COLO668 (cell line): ENCODE results near the gene NFIX.
"Not testable (repeated sequence)": the region's sequence is repeated elsewhere in the genome, so short reads cannot be mapped to it uniquely, and the experiment has no call there.

ENCODE experiments used
- DNase-seq: peaks from one replicate; lab custom pipeline; 2025; ENCODE audit not compliant: unreplicated experiment; lab: John Stamatoyannopoulos, UW

NFIX gene

DNA sequence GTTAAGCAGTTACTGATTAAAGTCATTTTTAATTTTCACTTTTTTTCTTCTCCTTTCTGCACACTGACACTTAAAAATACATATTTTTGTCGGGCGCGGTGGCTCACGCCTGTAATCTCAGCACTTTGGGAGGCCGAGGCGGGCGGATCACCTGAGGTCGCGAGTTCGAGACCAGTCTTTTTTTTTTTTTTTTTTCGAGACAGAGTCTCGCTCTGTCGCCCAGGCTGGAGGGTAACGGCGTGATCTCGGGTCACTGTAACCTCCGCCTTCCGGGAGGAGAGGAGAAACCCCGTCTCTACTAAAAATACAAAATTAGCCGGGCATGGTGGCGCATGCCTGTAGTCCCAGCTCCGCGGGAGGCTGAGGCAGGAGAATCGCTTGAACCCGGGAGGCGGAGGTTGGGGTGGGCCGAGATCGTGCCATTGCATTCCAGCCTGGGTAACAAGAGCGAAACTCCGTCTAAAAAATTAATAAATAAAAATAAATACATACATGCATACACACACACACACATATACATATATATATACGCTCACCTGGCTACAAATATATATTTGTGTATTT, 37.8 kb upstream of the NFIX start:
- DNase-seq, result not testable (repeated sequence)

DNA sequence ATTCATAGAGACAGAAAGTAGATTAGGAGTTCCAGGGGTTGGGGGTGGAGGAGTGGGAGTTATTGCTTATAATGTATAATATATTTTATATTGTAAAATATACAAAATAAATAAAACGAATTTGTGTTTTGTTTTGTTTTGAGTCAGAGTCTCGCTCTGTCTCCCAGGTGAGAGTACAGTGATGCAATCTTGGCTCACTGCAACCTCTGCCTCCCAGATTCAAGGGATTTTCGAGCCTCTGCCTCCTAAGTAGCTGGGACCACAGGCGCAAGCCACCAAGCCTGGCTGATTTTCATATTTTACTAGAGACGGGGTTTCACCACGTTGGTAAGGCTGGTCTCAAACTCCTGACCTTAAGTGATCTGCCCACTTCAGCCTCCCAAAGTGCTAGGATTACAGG, 35.8 kb upstream of the NFIX start:
- DNase-seq, result no peak

DNA sequence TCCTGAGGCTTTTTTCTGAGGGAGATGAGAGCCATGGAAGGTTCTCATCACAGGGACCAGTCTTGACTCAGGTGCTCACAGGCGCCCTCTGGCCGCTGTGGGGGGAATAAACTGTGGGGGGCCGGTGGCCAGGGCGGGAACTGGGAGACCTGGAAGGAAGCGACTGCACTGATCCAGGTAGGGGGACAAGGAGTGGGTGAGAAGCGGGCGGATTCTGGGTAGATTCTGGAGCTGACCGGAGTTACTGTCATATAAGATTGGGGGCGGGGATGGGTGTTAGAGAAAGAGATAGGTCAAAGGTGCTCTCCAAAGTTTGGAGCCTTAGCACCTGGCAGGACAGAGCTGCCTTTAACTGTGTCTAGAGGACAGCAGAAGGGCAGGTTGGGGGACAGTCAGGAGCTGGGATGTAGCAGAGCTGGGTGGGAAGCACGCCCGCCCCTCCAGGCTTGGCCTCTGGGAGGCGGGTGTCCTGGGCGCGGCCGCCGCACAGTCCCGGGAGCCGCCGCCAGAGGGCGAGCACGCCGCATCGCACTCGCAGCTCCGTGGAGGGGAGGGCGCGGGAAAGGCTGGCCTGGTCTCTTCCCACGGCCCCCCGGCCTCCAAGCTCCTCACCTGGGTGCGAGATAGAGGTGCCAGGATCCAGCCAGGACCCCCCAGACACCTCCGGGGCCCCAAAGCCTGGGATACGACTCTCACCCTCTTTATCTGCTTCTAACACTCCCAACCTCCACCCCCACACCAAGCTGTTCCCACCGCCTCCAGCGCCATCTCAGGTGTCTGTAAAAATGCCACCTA, 30.1 kb upstream of the NFIX start:
- DNase-seq, result peak; percentile 84

DNA sequence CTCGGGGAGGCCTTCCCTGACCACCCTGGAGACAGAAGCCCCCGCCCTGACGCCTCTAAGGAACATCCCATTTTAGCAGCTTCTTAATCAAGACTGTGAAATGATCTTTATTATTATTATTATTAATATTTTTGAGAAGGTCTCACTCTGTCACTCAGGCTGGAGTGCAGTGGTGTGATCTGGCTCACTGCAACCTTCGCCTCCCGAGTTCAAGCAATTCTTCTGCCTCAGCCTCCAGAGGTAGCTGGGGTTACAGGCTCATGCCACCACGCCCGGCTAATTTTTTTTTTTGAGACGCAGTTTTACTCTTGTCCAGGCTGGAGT, 29.5 kb upstream of the NFIX start:
- DNase-seq, result no peak

DNA sequence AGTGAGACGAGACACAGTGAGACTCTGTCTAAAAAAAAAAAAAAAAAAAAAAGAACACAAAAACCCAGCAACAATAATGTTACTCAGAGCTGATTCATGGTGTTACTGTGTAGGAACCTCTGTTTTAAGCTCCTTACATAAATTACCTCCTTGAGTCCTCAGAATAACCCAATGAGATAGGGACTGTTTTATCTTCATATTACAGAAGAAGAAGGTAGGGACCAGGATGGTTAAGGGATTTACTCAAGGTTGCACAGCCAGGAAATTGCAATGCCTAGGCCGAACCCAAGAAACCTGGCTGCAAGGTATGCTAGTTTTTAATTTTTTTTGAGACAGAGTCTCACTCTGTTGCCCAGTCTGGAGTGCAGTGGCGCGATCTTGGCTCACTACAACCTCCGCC, 27.4 kb upstream of the NFIX start:
- DNase-seq, result no peak

DNA sequence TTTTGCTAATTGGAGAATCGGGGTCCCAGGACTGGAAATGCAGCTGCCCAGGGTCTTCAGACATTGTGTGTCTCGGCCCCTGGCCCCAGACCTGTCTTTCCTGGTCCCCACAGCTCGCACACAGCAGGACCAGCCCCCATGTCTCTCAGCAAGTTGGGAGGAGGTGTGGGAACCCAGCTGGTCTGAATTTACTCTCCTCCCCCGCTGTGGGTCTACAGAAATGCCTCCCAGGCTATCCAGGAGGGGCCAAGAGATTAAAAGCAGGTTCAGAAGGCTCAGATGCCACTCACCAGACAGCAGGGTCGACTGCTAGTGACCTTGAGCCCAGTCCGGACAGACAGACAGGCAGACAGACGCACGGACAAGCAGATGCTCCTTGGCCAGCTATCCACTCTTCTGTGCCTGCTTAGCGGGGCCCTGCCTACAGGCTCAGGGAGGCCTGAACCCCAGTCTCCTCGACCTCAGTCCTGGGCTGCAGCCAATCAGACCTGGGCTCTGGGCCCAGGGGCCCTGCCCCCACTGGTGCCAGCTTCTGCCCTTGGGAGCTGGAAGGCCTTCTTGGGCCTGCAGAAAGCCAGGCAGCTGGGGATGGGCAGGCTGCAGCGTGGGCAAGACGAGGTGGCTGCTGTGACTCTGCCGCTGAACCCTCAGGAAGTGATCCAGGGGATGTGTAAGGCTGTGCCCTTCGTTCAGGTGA, 25.8 kb upstream of the NFIX start, which contains the start of gene DAND5:
Gene DAND5, plus strand, starts transcription at position 285 of the 697 bp plus-strand sequence. Its CDS starts 85 bp downstream, at position 370.
- no peak for DNase-seq

DNA sequence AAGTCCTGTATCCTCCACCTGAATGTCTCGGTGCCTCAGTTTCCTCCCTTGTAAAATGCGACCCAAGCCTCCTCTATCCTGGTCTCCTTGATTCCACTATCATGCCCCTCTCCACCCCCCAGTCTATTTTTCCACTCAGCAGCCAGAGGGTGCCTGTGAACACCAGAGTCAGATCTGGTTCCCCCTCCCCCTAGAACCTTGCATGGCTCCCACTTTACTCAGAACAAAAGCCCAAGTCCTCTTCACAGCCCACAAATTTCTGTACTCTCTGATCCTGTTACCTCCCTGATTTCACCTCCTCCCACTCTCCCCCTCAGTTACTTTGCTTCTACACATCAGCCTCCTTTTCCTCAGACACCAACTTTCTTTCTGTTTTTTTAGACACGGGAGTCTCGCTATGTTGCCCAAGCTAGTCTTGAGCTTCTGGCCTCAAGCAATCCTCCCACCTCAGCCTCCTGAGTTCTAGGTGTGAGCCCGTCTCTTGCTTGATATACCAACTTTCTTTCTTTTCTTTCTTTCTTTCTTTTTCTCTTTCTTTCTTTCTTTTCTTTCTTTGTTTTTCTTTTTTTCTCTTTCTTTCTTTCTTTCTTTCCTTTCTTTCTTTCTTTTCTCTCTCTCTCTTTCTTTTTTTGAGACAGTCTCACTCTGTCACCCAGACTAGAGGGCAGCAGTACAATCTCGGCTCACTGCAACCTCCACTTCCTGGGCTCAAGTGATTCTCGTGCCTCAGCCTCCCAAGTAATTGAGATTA, 25.0 kb upstream of the NFIX start:
- DNase-seq, result no peak

DNA sequence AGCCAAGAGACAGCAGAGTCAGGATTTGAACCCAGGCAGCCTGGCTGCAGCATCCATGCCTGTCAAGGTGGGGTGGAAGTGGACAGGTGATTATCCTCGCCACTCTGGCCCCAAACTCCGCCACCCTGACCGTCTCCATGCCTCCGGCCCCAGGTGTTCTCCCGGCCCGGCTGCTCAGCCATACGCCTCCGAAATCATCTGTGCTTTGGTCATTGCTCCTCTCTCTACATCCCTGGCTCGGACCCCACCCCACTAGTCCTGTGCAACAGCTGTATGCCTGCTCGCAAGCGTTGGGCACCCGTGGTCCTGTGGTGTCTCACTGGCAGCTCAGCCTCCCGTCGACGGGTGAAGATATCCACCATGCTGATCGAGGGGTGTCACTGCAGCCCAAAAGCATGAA, 22.0 kb upstream of the NFIX start:
- no peak for DNase-seq

DNA sequence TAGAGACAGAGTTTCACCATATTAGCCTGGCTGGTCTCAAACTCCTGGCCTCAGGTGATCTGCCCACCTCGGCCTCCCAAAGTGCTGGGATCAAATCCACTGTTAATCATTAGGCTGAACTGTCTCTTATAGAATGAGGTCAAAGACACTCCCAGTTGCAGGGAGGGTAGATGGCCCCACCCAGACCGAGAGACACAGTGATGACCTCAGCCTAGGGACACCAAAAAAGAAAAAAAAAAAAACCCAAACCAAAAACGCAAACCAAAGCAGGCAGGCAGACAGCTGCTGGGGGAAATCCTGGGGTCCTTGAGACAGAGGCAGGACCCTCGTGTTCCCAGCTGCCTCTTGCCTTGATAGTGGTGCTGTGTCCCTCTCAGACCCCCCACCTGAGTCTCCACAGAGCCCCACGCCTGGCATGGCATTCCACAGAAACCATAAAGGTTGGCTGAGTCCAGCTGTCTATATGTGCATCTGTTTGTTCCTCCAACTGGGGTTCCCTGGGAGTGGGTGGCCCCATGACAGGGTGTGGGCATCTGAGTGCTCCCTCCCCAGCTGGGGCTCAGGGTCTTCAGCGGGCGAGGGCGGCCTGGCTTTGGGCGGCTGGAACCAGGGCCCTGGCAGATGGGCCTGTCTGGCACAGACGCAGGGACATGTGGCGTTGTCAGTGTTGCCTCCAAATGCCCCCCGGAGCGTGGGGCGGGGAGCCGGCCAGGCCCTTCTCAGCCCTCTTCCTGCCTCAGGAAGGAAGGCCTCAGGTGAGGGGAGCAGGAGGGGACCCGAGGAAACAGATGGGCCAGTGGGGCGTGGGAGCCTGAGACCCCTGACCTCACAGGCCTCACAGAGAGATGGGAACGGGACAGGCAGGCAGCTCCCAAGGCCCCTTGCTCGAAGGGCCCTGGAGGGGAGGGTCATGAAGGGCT, 20.7 kb upstream of the NFIX start:
- DNase-seq, result peak; percentile 20

DNA sequence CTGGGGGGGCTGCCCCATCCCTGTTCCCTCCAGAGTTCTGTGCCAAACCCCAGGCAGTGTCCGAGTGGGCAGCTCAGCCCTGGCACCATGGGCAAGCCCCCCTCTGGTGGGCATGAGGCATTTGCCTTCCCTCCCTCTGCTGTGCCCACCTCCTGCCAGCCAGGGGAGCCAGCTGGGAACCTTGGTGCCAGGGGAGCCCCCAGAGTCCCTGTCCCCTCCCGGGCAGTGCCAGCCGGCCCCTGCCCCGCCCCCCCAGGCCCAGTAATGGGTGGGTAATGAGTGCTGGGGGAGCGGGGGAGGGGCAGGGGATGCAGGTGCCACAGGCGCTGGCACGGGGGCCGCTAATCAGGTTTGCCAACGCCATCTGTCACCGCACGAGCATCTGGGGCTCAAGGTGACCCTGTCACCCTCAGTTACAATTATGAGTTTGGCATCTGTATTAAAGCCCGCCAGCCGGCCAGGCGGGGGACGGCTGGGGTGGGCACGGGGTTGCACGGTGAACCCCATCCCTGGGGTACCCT, 20.0 kb upstream of the NFIX start:
- DNase-seq, result no peak

DNA sequence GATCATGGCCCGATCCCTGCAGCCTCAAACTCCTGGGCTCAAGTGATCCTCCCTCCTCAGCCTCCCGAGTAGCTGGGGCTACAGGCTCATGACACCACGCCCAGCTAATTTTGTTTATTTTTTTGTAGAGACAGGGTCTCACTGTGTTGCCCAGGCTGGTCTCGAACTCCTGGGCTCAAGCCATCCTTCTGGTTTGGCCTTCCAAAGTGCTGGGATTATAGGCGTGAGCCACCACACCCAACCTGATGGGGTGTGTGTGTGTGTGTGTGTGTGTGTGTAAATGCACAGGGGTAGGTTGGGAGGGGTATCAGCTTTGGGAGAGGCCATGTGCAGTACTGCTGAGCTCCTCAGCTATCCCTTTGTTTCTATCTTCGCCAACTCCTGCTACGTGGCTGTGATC, 19.2 kb upstream of the NFIX start:
- DNase-seq, result not testable (repeated sequence)

DNA sequence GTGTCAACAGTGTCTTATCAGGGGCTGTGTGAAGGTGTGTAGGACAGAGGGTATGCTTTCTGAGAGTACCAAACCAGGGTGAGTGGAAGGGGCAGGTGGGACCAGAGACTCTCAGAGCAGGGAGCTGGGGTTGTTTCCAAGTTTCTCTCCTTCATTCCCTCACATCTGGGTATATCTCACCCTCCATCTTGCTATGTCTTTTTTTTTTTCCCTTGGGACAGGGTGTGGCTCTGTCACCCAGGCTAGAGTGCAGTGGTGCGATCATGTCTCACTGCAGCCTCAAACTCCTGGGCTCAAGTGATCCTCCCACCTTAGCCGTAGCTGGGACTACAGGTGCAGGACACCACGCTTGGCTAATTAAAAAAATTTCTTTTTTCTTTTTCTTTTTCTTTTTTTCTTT, 15.3 kb upstream of the NFIX start:
- DNase-seq, result no peak

DNA sequence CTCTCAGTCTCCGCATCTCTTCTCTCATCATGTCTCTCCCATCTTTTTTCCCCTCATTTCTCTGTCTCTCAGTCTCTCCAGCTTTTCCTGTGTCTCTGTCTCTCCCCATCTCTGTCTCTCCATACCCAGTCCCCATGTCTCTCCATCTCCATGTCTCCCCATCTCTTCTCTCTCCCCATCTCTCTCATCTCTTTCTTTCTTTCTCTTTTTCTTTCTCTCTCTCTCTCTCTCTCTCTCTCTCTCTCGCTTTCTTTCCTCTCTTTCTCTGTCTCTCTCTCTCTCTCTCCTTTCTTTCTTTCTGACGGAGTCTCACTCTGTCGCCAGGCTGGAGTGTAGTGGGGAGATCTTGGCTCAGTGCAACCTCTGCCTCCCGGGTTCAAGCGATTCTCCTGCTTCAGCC, 12.6 kb upstream of the NFIX start:
- no peak for DNase-seq

DNA sequence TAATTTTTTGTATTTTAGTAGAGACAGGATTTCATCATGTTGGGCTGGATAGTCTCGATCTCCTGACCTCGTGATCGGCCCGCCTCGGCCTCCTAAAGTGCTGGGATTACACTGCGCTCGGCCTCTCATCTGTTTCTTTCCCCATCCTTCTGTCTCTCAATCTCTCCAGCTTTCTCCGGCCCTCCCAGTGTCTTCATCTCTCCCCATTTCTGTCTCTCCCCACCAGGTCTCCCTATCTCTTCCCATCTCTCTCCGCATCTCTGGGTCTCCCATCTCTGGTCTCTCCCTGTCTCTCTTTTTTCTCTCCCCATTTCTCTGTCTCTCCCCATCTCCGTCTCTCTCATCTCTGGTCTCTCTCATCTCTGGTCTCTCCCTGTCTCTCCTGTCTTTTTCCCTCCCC, 12.2 kb upstream of the NFIX start:
- DNase-seq, result no peak

DNA sequence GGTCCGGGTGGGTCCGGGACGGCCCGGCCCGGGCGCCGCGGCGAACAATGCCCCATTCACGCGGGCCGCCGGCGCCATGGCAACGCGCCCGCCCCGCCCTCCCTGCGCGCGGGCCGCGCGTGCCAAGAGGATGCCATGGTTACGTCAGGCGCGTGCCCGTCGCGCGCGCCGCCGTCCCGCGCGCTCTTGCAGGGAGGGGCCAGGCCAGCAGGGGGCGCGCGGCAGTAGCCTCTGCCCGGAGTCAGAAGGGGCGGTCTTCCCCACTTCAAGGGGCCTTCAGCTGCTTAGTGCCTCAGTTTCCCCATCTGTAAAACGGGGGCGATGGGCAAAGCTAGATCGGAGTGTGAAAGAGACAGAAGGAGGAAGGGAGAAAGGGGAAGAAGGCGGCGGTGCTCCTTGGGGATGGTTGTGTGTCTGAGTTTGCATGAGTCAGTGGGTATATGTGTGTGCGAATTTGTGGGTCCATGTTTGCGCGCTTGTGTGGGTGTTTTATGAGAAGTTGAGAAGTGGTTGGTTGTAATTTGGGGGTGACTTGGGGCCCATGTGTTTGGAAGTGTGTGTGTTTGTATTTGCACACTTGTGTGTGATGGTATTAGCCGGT, 11.6 kb upstream of the NFIX start:
- peak; percentile 77 for DNase-seq

DNA sequence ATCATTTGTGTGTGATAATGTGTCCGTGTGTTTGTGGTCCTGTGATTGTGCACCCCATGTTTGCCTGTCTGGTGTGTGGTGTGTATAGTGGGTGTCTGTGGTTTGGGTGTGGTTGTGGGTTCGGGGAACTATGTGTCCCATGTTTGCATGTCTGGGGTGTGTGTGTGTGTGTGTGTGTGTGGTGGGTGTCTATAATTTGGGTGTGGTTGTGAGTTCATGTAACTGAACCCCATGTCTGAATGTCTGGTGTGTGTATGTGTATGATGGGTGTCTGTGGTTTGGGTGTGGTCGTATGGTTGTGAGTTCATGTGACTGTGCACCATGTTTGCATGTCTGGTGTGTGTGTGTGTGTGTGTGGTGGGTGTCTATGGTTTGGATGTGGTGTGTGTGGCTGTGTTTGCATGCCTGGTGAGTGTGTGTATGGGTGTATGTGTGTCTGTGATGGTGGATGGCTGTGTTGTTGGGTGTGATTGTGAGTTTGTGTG, 11.1 kb upstream of the NFIX start:
- no peak for DNase-seq

DNA sequence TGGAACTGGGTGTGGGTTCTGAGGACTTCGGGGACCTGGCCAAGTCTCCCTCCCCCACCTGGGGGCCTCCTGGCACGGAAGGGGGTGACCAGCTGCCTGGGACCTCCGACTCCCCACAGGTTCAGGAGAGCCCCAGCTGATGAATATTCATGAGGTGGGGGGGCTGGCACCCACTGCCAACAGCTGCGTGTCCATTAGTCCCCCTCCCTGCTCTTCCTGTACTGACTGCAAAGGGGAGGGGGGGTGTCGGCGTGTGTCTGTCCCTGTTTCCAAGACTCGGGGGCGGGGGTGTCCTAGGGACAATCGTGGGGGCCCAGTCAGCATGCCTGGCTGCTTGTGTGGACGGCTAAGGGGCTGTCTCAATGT, 10.6 kb upstream of the NFIX start:
- no peak for DNase-seq

DNA sequence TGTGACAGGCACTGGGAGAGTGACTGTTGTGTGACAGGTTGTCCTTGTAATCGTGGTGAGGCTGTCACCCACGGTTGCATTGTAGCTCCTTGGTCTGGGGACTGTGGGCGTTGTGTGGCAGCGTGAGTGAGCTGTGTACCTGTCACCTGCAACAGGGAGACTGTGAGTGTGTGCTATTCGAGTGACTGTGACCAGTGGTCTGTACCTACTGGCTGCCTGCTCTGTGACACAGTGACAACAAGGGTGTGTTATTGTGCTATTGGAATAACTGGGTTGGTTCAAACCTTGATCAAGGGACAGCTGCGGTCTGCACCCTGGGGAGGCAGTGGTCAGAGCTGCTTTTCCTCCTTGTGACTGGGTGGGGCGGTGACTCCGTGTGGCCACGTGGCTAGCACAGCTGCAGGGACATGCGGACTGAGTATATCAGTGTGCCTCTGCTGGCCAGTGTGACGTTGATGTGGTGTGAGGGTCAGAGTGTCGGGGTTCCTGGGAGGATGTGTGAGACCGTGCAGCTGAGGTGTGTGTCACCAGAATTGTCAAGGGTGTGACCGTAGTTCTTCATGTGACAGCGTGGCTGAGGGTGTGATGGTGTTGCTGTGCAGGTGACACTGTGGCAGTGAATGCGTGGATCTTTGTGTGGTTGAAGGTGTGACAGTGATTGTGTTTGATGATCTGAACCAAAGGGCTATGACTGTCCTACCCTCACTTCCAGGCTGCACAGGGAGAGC, 10.1 kb upstream of the NFIX start:
- peak; percentile 76 for DNase-seq

DNA sequence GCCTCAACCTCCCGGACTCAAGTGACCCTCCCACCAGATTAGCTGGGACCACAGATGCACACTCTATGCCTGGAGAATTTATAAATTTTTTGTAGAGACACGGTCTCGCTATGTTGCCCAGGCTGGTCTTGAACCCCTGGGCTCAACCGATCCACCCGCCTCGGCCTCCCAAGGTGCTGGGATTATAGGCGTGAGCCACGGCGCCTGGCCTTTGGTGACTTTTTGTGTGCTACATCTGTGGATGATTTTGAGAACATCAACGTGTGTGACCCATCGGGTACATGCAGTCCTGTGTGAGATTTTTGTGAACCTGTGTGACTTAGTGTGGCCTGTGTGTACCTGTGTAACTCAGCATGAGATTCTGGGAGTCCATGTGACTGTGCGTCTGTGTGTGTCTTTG, 8.5 kb upstream of the NFIX start:
- DNase-seq, result no peak
